ENCODE measurements around the gene CGB5.
"Not testable (repeated sequence)": the region's sequence is repeated elsewhere in the genome, so short reads cannot be mapped to it uniquely, and the experiment has no call there.

Gene CGB5

GRCh38 chr19:49043548-49043947, at the start of gene CGB5:
Gene CGB5 (plus strand): TSS chr19:49043848. CDS start chr19:49044210, 362 bp downstream.
- not testable (repeated sequence) for DNase-seq

- DNase-seq = no peak
Measured at GRCh38 chr19:48994035-48994386, 49.6 kb upstream of the CGB5 start.

GRCh38 chr19:48997972-48998371, 45.7 kb upstream of the CGB5 start:
- DNase-seq = peak; percentile 30

- peak; percentile 28 for DNase-seq
Measured at GRCh38 chr19:48999481-49000325, 43.9 kb upstream of the CGB5 start.

GRCh38 chr19:49004133-49004532, 39.5 kb upstream of the CGB5 start:
- no peak for DNase-seq

- no peak for DNase-seq
Measured at GRCh38 chr19:49004964-49005614, 38.6 kb upstream of the CGB5 start.

- no peak for DNase-seq
Measured at GRCh38 chr19:49006905-49007304, 36.7 kb upstream of the CGB5 start.

- DNase-seq = no peak
Measured at GRCh38 chr19:49009828-49010227, 33.8 kb upstream of the CGB5 start.

- no peak for DNase-seq
Measured at GRCh38 chr19:49010453-49010852, 33.2 kb upstream of the CGB5 start.

GRCh38 chr19:49011194-49011593, 32.5 kb upstream of the CGB5 start:
- DNase-seq = no peak

- DNase-seq = peak; percentile 18
Measured at GRCh38 chr19:49014123-49014869, 29.4 kb upstream of the CGB5 start.

GRCh38 chr19:49014870-49015255, 28.8 kb upstream of the CGB5 start:
- DNase-seq = no peak

- no peak for DNase-seq
Measured at GRCh38 chr19:49016067-49016839, 27.4 kb upstream of the CGB5 start.

GRCh38 chr19:49017041-49017665, 26.5 kb upstream of the CGB5 start, which contains the start of gene LHB:
Gene LHB (minus strand): TSS chr19:49017091. CDS start chr19:49017081, 10 bp downstream.
- no peak for DNase-seq

- DNase-seq = peak; percentile 50
Measured at GRCh38 chr19:49017666-49018351, 25.8 kb upstream of the CGB5 start.

- not testable (repeated sequence) for DNase-seq
Measured at GRCh38 chr19:49018388-49019241, 25.0 kb upstream of the CGB5 start.

- peak; percentile 31 for DNase-seq
Measured at GRCh38 chr19:49019242-49019932, 24.3 kb upstream of the CGB5 start.

- DNase-seq = no peak
Measured at GRCh38 chr19:49020342-49020741, 23.3 kb upstream of the CGB5 start.

- no peak for DNase-seq
Measured at GRCh38 chr19:49020931-49021895, 22.4 kb upstream of the CGB5 start.
